Activated T-cell treated with anti-CD3 and anti-CD28 coated beads for 24 hours (primary cell): Measurements from ENCODE around the gene HIRA.

Source experiments
- DNase-seq: peaks from one replicate; pipeline ENCODE4 v3.0.0-alpha.2; 2020; ENCODE audit warnings: low read depth

Gene HIRA

DNA sequence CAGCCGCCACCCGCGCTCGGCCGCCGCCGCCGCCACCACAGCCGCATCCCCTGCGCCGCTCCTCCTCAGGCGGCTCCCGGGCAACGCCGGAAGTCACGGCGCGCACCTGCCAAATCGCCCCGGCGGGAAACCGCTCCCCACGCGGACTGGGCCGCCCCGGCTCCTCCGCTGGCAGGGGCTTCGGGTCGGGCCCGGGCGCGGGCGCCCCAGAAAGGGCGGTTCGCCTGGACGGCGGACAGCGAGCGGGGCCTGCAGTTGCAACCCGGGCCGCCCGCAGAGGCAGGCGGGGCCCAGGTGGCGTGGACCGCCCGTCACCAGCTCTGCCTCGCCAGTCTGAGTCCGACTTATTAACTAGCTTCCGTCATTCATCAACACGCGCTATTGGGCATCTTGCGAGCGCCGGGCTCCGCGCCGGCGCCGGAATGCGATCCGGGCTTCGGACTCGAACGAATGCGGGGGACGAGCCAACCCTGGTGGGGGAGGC is at the start of gene HIRA:
TSS of gene HIRA (minus strand) at position 85 of the 484 bp plus-strand sequence. CDS start 257 bp downstream, outside the sequence.
- DNase-seq, result peak; percentile 86

GRCh38 chr22:19480789-19481188 is 49.3 kb upstream of the HIRA start:
- no peak for DNase-seq

- DNase-seq, result no peak
Measured at GRCh38 chr22:19480173-19480568, 48.6 kb upstream of the HIRA start.

DNA sequence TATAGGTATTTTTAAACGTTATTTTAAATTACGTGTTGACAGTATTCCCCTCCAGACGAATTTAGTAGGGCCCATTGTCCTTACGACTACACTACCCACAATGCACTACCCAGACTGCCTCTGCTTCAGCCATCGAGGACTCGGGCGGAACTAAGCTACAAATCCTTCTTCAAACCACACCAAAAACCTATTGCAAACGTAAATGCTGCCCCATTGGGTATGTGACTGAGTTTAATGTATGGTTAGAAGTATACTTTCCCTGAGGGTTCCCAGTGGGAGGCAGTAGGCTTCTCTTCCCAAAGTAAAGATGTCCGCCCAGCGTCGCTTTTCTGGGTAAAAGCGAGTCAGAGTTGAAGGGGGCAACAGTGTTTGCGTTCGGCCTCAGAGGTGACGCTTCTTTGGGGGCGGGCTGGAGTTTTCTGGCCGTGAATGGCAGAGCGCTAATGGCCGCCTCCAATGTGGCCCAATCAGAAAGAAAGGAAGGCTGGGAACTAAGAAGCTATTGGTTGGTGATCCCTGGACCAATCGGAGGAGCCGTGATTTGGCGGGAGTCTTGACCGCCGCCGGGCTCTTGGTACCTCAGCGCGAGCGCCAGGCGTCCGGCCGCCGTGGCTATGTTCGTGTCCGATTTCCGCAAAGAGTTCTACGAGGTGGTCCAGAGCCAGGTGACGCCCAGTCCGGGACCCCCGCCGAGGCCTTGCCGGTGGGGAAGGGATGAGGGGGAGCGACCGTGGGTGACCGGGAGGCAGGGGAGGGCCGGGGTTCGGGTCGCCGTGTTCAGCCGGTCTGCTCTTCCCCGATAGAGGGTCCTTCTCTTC is 48.0 kb upstream of the HIRA start, which contains the start of gene CDC45:
TSS of gene CDC45 (plus strand) at position 566 of the 818 bp plus-strand sequence. CDS start at position 615, 49 bp downstream.
- DNase-seq, result peak; percentile 92

- peak; percentile 70 for DNase-seq
Measured at GRCh38 chr22:19478901-19479354, 47.4 kb upstream of the HIRA start, which contains the start of gene UFD1. UFD1 (minus strand) TSS chr22:19479193; CDS start chr22:19479085, 108 bp downstream.

DNA sequence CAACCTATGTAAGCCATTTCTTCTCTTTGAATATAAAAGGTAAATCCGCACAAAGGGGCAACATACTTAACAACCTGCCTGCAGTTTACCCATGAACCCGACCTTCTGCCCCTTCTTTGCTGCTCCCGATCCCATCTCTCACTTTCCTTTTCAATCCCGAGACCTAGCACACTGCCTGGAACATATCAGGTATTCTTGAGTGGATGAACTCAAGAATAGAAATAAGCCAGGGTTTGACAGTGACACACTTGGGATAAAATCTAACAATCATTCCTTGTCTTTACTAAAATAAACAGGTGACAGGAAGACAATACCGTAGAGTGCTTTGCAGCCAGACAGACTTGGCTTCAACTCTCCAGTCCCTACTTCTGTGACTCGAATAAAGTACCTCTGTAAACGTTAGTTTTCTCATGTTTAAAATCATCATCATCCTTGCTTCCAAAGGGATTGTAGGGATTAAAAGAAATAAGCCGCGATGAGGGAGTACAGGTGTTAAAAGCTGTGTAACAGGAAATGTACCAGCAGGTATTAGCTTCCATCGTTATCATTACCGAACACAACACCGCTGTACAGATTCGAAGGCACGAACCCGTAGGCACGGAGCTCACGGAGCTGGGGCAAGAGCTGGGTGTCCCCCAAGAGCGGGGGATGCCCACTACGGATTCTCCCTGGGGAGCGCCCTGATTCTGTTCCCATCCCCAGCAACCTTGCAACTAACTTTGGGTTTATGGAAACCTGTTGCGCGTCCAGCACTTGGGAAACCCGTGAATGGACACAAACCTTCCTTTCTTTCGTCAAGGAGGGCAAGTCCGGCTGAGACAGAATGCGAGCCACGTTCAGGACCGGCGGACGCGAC is 46.7 kb upstream of the HIRA start:
- no peak for DNase-seq

DNA sequence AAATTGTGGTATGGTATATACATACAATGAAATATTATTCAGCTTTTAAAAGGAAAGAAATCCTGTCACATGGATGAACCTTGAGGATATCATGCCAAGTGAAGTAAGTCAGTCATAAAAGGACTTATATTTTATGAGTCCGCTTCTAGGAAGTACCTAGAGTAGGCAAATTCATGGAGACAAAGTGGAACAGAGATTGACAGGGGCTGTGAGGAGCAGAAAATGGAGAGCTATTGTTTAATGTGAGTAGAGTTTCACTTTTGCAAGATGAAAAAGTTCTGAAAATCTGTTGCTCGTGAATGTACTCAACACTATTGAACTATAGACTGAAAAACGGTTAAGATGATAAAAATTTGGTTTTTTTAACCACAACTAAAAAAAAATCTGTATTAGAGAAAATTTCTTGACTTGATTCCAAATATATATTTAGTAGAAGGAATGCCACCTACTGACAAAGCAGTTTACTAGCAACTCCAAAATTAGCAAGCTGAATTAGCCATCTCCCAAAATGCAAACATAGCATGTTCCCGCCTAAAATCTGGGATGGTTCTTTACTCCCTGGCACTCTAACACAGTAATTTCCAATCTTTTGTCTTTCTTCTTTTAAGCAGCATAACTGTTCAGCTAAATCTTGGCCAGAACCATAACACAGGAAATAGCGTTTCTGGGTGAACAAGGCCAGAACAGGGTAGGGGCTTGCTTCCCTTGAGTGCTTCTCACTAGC is 46.0 kb upstream of the HIRA start:
- DNase-seq, result no peak

DNA sequence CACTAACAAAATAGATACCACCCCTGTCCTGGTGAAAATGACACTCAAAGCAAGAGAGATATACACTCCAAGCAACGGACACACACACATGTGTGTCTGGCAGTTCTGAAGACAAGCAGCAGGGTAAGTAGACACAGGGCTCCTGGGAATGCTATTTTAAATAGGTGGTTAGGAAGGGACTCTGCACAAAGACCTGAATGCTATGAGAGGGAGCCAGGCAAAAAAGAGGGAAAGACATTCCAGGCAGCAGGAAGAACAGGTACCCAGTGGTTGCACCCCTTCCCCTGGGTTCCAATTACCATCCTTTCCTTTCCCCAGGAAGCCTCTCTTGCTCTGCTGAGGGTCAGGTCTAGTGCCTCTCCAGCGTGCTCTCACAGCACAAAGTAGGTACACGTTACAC is 44.5 kb upstream of the HIRA start:
- DNase-seq, result no peak

- no peak for DNase-seq
Measured at GRCh38 chr22:19473578-19473977, 42.0 kb upstream of the HIRA start.

DNA sequence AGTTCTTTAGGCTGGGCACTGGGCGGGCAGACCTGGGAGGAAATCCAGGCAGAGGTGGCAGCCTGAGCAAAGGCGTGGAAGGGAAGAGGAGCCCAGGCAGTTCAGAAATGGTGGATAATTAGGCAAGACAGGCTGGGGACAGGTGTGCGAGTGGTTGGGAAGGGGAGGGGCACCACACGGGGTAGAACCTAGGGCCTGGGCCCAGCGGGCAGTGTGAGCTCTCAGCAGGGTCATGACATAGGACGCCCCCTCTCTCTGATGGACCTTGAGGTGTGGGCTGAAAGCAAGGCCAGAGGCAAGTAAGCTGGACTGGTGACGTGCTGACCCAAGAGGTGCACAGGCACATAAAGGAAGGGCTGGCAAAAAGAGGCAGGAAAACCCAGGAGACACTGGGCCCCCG is 40.7 kb upstream of the HIRA start:
- DNase-seq, result no peak

DNA sequence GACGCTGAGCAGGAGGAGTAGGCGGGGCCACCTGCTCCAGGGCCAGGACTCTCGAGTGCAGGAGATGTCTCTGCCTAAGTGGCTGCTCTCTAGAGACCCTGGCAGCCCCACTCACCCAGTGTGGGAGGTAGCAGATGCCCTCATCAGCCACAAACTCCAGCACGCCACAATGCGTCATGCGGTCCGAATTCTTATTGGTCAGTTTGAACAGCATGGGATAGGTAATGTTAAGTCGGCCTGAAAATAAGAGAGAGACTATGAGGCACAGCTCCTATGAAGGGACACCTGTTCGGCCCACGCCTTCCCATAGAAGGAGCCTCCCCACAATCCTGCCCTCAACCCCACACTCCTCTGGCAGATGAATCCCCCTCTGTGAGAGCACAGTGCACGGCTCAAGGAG is 40.0 kb upstream of the HIRA start:
- DNase-seq, result no peak

- DNase-seq, result no peak
Measured at GRCh38 chr22:19470010-19470409, 38.5 kb upstream of the HIRA start.

DNA sequence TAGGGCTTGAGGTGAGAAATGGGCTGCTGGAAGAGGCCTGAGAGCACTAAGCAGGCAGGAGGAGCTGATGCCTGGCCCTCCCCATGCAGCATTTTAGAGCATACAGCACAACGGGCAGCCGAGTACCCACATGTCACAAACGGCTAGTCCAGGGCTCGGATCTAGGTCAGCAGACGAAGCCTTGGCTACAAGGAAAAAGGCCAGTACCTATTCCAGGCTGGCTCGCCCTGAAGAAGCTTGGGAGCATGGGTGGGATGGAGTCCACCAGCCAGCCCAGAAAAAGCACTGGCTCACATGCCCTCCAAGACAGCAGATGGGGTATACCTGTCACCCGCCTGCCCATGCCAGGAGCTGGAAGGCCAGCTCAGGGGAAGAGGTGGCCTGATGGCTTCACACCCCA is 37.9 kb upstream of the HIRA start:
- no peak for DNase-seq

DNA sequence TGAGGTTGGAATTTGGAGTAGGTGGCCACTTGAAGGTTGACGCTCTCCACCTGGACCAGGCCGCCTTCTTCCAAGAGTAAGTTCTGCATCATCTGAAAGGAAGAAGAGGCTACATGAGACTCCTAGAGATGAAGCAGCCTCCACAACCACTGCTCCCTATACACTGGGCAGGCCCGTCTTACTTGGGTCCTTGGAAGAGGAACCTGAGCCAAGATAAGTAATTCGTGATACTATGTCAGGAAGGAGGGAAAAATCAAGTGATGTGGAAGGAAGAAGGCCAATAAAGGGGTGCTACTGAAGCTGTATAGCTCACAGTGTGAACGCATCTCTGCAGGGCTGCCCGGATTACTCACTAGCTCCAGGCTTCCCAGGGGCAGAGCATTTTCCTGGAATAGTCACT is 36.4 kb upstream of the HIRA start:
- DNase-seq, result no peak

DNA sequence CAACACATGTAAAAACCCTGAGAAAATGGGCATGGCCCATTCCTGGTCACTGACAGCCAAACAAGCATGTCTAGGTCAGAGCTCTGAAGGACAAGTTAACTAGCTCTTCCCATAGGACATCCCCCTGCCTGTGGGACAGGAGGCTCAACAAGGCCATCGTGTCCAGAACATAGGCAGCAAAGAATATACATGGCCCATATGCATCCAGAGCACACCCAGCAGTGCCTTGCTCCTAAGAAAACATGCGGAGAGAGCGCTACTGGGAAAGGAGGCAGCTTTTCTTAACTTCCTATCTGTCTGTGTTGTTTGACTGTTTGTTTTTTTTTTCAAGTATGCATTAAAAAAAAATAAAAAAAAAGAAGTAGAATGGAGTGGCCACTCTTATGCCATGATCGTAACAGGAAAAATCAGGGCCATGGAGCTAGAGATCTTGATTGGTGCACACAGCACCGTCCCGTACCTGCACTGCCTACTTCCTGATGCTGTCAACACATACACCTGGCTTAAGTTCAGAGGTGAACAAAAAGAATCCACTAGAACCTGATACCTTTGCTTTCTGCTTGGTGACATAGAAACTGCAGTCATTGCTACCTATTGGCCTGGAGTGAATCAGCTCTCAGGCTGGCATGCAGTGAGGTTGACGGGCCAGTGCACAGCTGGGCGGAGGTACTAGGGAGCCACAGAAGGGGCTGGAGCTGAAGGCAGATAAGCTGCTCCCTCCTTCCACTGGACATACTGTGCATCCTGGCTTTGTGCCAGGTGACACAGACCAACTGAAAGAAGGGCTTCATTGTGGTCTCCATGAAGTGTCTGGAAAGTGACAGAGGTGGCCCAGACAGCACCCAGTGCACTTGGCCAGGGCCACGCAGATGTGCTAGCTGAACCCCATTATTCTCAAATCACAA is 35.6 kb upstream of the HIRA start:
- no peak for DNase-seq

GRCh38 chr22:19466126-19466716 is 34.7 kb upstream of the HIRA start:
- no peak for DNase-seq

DNA sequence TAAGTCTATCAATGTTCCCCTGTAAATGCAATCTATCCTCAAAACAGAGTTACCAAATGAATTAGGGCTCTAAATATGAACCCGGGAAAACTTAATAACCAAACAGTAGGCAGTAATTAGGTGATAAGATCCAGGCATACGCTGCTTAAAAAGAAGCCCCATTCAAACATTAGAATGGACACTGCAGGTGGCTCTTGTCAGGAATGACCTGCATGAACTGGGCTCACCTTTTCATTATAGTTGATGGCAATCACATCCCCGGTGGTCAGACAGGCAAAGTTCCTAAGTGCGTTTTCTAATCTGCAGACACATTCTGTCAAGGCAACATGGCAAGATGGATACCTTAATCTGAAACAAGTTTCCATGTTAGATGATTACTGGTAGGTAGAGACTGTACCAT is 33.4 kb upstream of the HIRA start:
- no peak for DNase-seq

DNA sequence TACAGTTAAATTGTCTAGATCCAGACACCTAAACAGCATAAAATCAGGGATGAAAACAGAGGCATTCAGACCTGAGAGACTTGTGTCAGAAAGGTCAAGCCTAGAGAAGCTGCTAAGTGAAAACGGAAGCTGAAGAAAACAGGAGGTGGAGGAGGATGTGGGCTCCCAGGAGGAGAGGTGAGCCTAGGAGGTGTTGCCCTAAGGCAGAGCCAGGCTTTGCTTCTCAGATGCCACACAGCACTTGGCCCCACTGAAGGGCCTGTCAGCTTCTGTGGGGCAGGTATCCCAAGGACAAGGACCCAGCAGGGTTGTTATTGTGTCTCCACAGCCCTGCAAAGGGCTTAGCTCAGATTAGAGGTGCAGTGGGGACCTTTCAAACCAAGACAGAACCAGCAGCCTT is 33.0 kb upstream of the HIRA start:
- no peak for DNase-seq

DNA sequence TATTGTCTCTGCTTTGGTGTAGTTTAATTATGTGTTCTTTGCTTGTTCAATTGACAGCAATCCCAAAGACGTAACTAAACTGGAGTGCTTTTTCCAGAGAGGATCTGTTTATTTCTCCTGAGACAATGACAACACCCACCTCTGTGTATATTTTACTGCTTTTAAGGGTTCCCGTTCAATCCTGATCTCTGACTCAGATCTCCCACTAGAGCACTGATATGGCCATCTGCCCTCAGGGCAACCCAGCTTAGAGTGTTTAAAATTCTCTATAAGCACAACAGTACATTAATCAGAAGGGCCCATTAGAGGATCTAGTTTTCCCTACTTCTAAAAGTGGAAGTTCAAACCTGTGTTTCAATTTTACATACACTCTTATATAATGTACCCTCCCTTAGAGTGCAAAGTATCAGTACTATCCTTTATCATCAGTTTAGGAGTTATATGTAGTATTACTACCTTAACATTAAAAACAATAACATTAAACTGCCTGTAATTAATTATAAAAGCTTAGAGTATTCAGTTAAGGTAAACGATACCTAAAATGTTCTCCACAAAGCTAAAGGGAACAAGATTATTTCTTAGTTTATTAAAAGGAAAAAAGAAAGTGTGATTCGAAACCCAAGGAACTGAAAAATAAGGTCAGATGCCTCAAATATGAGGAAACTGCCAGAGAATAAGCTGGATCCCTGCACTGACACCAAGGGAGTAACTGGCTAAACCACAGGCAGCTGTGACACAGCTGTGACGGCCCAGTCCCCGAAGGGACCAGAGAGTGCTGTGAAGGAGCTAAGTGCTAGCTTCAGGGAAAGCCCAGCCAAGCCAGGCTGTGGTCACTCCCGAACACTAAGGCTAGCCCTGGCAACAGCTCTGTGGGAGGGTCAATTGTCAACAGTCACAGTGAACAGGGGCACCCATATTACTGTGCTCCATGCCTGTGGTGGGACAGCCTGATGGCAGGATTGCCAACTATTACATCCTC is 32.2 kb upstream of the HIRA start:
- DNase-seq, result no peak
